HEK293 (cell line): ENCODE results near the gene TMEM214.

Source experiments
- CTCF ChIP-seq: fragments of 450-650 bp; formaldehyde crosslinking; IDR thresholded peaks from 2 replicates; pipeline ENCODE4 v1.5.1; 2016; ENCODE audit warnings: missing biosample characterization, missing genetic modification characterization
- ELK4 ChIP-seq: IDR thresholded peaks from 2 replicates; pipeline ENCODE4 v1.6.1; 2011; ENCODE audit warnings: mild to moderate bottlenecking, low read depth, low read length, borderline replicate concordance
- KLF16 ChIP-seq: fragments of 450-650 bp; formaldehyde crosslinking; IDR thresholded peaks from 2 replicates; pipeline ENCODE4 v1.5.1; 2017; ENCODE audit warnings: missing biosample characterization, missing genetic modification characterization
- REST ChIP-seq: fragments of 450-650 bp; formaldehyde crosslinking; IDR thresholded peaks from 2 replicates; pipeline ENCODE4 v1.5.1; 2016; ENCODE audit warnings: missing biosample characterization, missing genetic modification characterization
- SP7 ChIP-seq: fragments of 450-650 bp; formaldehyde crosslinking; IDR thresholded peaks from 2 replicates; pipeline ENCODE4 v1.5.1; 2016; ENCODE audit warnings: missing biosample characterization, missing genetic modification characterization
- TCF7L2 ChIP-seq: IDR thresholded peaks from 2 replicates; pipeline ENCODE4 v1.6.1; 2011; ENCODE audit warnings: low read depth, mild to moderate bottlenecking, inconsistent platforms, low read length, moderate library complexity, borderline replicate concordance
- ZBTB49 ChIP-seq: fragments of 450-650 bp; formaldehyde crosslinking; IDR thresholded peaks from 2 replicates; pipeline ENCODE4 v1.5.1; 2016; ENCODE audit warnings: missing biosample characterization, missing genetic modification characterization, low read depth
- ZNF324 ChIP-seq: fragments of 450-650 bp; formaldehyde crosslinking; IDR thresholded peaks from 2 replicates; pipeline ENCODE4 v1.5.1; 2016; ENCODE audit warnings: missing biosample characterization, missing genetic modification characterization
- ZNF394 ChIP-seq: fragments of 450-650 bp; formaldehyde crosslinking; IDR thresholded peaks from 2 replicates; pipeline ENCODE4 v1.5.1; 2016; ENCODE audit warnings: missing biosample characterization, missing genetic modification characterization, mild to moderate bottlenecking, moderate library complexity, borderline replicate concordance
- ZNF510 ChIP-seq: fragments of 450-650 bp; formaldehyde crosslinking; IDR thresholded peaks from 2 replicates; pipeline ENCODE4 v1.5.1; 2018; ENCODE audit warnings: mild to moderate bottlenecking, missing genetic modification characterization, missing biosample characterization; ENCODE audit not compliant: insufficient replicate concordance
- ZNF670 ChIP-seq: fragments of 450-650 bp; formaldehyde crosslinking; IDR thresholded peaks from 2 replicates; pipeline ENCODE4 v1.5.1; 2016; ENCODE audit warnings: missing biosample characterization, missing genetic modification characterization, low read depth
- ZNF76 ChIP-seq: fragments of 450-650 bp; formaldehyde crosslinking; IDR thresholded peaks from 2 replicates; pipeline ENCODE4; 2016; ENCODE audit warnings: low read depth, missing biosample characterization, missing genetic modification characterization, borderline replicate concordance
- ZSCAN4 ChIP-seq: fragments of 450-650 bp; formaldehyde crosslinking; IDR thresholded peaks from 2 replicates; pipeline ENCODE4 v1.5.1; 2017; ENCODE audit warnings: missing biosample characterization, missing genetic modification characterization

- no peak for TF ChIP-seq CTCF (tag by site-specific recombination)
- no peak for TF ChIP-seq KLF16 (tag by site-specific recombination)
- TF ChIP-seq ZNF76 (tag by site-specific recombination) = no peak
- no peak for TF ChIP-seq SP7 (tag by site-specific recombination)
- no peak for TF ChIP-seq ZSCAN4 (tag by site-specific recombination)
- TF ChIP-seq REST = peak; percentile 91
- no peak for TF ChIP-seq ZBTB49 (tag by site-specific recombination)
- TF ChIP-seq ZNF510 (tag by site-specific recombination) = no peak
- no peak for TF ChIP-seq TCF7L2
- no peak for TF ChIP-seq ZNF394
- no peak for TF ChIP-seq ZNF324 (tag by site-specific recombination)
- no peak for TF ChIP-seq ELK4
- TF ChIP-seq ZNF670 = no peak
Measured at GRCh38 chr2:26993768-26994167, 39.0 kb upstream of the TMEM214 start.
